ENCODE measurements around the gene TMEM184A.

DNA sequence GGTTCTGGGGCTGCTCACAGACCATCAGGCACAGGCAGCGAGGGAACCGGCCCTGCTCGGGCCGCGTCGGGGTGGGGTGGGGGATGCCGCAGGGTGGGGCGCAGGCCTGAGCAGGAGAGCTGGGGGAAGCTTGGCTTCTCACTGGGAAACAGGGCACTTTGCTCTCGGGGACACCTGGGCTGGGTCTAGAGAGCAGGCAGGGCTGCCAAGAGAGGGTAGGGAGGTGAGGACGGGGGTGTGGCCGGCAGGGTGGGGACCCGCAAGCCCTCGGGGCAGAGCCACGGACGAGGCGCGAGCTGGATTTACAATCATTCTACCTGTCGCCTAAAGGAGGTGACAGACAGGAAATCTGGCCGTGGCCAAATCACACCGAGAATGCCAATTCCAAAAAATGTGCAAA, 62.9 kb downstream of the TMEM184A start:
- TF ChIP-seq, protein P1, sequence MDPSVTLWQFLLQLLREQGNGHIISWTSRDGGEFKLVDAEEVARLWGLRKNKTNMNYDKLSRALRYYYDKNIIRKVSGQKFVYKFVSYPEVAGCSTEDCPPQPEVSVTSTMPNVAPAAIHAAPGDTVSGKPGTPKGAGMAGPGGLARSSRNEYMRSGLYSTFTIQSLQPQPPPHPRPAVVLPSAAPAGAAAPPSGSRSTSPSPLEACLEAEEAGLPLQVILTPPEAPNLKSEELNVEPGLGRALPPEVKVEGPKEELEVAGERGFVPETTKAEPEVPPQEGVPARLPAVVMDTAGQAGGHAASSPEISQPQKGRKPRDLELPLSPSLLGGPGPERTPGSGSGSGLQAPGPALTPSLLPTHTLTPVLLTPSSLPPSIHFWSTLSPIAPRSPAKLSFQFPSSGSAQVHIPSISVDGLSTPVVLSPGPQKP (IDR thresholded peaks at IDR 0.05; ENCODE audit: low read depth, low read length): no peak
- no peak for TF ChIP-seq POLR2A (IDR thresholded peaks at IDR 0.05; ENCODE audit: low read depth, low read length)
- TF ChIP-seq, protein P2, sequence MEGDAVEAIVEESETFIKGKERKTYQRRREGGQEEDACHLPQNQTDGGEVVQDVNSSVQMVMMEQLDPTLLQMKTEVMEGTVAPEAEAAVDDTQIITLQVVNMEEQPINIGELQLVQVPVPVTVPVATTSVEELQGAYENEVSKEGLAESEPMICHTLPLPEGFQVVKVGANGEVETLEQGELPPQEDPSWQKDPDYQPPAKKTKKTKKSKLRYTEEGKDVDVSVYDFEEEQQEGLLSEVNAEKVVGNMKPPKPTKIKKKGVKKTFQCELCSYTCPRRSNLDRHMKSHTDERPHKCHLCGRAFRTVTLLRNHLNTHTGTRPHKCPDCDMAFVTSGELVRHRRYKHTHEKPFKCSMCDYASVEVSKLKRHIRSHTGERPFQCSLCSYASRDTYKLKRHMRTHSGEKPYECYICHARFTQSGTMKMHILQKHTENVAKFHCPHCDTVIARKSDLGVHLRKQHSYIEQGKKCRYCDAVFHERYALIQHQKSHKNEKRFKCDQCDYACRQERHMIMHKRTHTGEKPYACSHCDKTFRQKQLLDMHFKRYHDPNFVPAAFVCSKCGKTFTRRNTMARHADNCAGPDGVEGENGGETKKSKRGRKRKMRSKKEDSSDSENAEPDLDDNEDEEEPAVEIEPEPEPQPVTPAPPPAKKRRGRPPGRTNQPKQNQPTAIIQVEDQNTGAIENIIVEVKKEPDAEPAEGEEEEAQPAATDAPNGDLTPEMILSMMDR (IDR thresholded peaks at IDR 0.05 in 2 of 3, conservative IDR thresholded peaks at IDR 0.05 in 1 of 3; ENCODE audit: control insufficient read depth in 2 of 3, extremely low read depth in 1 of 3, insufficient read depth in 1 of 3, low read depth in 3 of 3, low read length in 3 of 3): no peak
- no peak for TF ChIP-seq CREM (IDR thresholded peaks at IDR 0.05; ENCODE audit: low read depth)
- TF ChIP-seq PAX8 (IDR thresholded peaks at IDR 0.05): no peak
- TF ChIP-seq, protein P3, sequence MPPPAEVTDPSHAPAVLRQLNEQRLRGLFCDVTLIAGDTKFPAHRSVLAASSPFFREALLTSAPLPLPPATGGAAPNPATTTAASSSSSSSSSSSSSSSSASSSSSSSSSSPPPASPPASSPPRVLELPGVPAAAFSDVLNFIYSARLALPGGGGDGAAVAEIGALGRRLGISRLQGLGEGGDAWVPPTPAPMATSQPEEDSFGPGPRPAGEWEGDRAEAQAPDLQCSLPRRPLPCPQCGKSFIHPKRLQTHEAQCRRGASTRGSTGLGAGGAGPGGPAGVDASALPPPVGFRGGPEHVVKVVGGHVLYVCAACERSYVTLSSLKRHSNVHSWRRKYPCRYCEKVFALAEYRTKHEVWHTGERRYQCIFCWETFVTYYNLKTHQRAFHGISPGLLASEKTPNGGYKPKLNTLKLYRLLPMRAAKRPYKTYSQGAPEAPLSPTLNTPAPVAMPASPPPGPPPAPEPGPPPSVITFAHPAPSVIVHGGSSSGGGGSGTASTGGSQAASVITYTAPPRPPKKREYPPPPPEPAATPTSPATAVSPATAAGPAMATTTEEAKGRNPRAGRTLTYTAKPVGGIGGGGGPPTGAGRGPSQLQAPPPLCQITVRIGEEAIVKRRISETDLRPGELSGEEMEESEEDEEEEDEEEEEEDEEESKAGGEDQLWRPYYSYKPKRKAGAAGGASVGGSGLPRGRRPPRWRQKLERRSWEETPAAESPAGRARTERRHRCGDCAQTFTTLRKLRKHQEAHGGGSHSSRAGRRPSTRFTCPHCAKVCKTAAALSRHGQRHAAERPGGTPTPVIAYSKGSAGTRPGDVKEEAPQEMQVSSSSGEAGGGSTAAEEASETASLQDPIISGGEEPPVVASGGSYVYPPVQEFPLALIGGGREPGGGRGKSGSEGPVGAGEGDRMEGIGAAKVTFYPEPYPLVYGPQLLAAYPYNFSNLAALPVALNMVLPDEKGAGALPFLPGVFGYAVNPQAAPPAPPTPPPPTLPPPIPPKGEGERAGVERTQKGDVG (CRISPR knock-in tag; IDR thresholded peaks at IDR 0.05): no peak
- no peak for TF ChIP-seq RFX5 (IDR thresholded peaks at IDR 0.05; ENCODE audit: low read depth, low read length)
- TF ChIP-seq SPI1 (IDR thresholded peaks at IDR 0.05; ENCODE audit: borderline replicate concordance, insufficient read depth, low read depth, low read length): no peak
- TF ChIP-seq NBN (IDR thresholded peaks at IDR 0.05): no peak
- TF ChIP-seq, protein P4, sequence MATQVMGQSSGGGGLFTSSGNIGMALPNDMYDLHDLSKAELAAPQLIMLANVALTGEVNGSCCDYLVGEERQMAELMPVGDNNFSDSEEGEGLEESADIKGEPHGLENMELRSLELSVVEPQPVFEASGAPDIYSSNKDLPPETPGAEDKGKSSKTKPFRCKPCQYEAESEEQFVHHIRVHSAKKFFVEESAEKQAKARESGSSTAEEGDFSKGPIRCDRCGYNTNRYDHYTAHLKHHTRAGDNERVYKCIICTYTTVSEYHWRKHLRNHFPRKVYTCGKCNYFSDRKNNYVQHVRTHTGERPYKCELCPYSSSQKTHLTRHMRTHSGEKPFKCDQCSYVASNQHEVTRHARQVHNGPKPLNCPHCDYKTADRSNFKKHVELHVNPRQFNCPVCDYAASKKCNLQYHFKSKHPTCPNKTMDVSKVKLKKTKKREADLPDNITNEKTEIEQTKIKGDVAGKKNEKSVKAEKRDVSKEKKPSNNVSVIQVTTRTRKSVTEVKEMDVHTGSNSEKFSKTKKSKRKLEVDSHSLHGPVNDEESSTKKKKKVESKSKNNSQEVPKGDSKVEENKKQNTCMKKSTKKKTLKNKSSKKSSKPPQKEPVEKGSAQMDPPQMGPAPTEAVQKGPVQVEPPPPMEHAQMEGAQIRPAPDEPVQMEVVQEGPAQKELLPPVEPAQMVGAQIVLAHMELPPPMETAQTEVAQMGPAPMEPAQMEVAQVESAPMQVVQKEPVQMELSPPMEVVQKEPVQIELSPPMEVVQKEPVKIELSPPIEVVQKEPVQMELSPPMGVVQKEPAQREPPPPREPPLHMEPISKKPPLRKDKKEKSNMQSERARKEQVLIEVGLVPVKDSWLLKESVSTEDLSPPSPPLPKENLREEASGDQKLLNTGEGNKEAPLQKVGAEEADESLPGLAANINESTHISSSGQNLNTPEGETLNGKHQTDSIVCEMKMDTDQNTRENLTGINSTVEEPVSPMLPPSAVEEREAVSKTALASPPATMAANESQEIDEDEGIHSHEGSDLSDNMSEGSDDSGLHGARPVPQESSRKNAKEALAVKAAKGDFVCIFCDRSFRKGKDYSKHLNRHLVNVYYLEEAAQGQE (IDR thresholded peaks at IDR 0.05; ENCODE audit: low read depth, low read length): no peak
- no peak for TF ChIP-seq ESRRA (IDR thresholded peaks at IDR 0.05; ENCODE audit: low read length)
- TF ChIP-seq, protein P5, sequence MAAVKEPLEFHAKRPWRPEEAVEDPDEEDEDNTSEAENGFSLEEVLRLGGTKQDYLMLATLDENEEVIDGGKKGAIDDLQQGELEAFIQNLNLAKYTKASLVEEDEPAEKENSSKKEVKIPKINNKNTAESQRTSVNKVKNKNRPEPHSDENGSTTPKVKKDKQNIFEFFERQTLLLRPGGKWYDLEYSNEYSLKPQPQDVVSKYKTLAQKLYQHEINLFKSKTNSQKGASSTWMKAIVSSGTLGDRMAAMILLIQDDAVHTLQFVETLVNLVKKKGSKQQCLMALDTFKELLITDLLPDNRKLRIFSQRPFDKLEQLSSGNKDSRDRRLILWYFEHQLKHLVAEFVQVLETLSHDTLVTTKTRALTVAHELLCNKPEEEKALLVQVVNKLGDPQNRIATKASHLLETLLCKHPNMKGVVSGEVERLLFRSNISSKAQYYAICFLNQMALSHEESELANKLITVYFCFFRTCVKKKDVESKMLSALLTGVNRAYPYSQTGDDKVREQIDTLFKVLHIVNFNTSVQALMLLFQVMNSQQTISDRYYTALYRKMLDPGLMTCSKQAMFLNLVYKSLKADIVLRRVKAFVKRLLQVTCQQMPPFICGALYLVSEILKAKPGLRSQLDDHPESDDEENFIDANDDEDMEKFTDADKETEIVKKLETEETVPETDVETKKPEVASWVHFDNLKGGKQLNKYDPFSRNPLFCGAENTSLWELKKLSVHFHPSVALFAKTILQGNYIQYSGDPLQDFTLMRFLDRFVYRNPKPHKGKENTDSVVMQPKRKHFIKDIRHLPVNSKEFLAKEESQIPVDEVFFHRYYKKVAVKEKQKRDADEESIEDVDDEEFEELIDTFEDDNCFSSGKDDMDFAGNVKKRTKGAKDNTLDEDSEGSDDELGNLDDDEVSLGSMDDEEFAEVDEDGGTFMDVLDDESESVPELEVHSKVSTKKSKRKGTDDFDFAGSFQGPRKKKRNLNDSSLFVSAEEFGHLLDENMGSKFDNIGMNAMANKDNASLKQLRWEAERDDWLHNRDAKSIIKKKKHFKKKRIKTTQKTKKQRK (IDR thresholded peaks at IDR 0.05; ENCODE audit: low read depth, low read length): no peak

Data from GM12878 (cell line).